Omental fat pad (tissue), 4 donors: Measurements from ENCODE around the gene CDH18. TPM values are rescaled to one million over a fixed set of nuclear protein-coding genes. Genes with fewer than 3 reads are reported as not detected.

Experiments
- ATAC-seq: fragments of 150-250 bp; one replicate; pipeline ENCODE4 v1.9.1; 2016; ENCODE audit warnings: mild to moderate bottlenecking, moderate library complexity; ENCODE audit not compliant: low FRiP score
- DNase-seq: peaks from one replicate; pipeline ENCODE4 v3.0.0-alpha.2; 2019; ENCODE audit warnings: low spot score
- total RNA-seq, 4 donors: library from RNA; depleted of rRNA; stranded (reverse); fragments of >200 nt; gene quantifications; one replicate each; pipeline ENCODE4 v1.1.0, GENCODE V29; 2016
- TF ChIP-seq, protein P1 (sequence below), 3 donors: fragments of 450-650 bp; IDR thresholded peaks; one replicate each; pipeline ENCODE4 v1.5.1; 2016 to 2017; ENCODE audit warnings: antibody characterized with exemption in 3 of 3, mild to moderate bottlenecking in 3 of 3, moderate library complexity in 2 of 3

Gene CDH18
- total RNA-seq, 4 donors from 2014 or later, result not detected

DNA sequence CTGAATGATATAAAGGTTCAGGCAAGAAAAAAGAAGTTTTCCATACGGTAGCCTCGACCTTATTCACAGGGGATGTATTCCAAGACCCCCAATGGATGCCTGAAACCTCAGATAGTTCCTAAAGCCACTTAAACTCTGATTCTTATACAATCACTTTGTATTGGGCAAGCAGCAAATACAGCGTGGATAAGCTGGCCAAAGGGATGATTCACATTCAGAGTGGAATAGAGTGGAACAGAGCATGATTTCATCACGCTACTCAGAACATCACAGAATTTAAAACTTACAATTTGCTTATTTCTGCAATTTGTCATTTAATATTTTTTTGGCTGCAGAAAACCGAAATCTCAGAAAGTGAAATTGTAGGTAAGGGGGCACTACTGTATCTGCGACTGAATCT, 40.5 kb upstream of the CDH18 start:
- no peak for DNase-seq
- peak; percentile 71 for ATAC-seq
- TF ChIP-seq, protein P1, sequence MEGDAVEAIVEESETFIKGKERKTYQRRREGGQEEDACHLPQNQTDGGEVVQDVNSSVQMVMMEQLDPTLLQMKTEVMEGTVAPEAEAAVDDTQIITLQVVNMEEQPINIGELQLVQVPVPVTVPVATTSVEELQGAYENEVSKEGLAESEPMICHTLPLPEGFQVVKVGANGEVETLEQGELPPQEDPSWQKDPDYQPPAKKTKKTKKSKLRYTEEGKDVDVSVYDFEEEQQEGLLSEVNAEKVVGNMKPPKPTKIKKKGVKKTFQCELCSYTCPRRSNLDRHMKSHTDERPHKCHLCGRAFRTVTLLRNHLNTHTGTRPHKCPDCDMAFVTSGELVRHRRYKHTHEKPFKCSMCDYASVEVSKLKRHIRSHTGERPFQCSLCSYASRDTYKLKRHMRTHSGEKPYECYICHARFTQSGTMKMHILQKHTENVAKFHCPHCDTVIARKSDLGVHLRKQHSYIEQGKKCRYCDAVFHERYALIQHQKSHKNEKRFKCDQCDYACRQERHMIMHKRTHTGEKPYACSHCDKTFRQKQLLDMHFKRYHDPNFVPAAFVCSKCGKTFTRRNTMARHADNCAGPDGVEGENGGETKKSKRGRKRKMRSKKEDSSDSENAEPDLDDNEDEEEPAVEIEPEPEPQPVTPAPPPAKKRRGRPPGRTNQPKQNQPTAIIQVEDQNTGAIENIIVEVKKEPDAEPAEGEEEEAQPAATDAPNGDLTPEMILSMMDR (IDR thresholded peaks at IDR 0.05), result no peak

- no peak for DNase-seq
- TF ChIP-seq, protein P1 (IDR thresholded peaks at IDR 0.05), result no peak
- ATAC-seq, result no peak
These were observed 35.7 kb upstream of the CDH18 start for GRCh38 chr5:20023686-20024180.

- TF ChIP-seq, protein P1 (IDR thresholded peaks at IDR 0.05), result no peak
- ATAC-seq (no peak), DNase-seq (no peak)
These were observed 32.2 kb upstream of the CDH18 start for GRCh38 chr5:20020247-20020646.

- ATAC-seq (no peak), DNase-seq (no peak)
- TF ChIP-seq, protein P1 (IDR thresholded peaks at IDR 0.05), result no peak
These were observed 29.0 kb upstream of the CDH18 start for GRCh38 chr5:20017021-20017420.

- DNase-seq (no peak), ATAC-seq (no peak)
- TF ChIP-seq, protein P1 (IDR thresholded peaks at IDR 0.05), result no peak
These were observed 12.4 kb upstream of the CDH18 start for GRCh38 chr5:20000416-20000815.

- TF ChIP-seq, protein P1 (IDR thresholded peaks at IDR 0.05), result no peak
- ATAC-seq (no peak), DNase-seq (no peak)
These were observed 457 bp upstream of the CDH18 start for GRCh38 chr5:19988457-19988856.

GRCh38 chr5:19986806-19987205, 1.2 kb downstream of the CDH18 start:
- DNase-seq (no peak), ATAC-seq (no peak)
- TF ChIP-seq, protein P1 (IDR thresholded peaks at IDR 0.05), result no peak
